ENCODE results near the gene FGF19. TPM values are rescaled to one million over a fixed set of nuclear protein-coding genes. Genes with fewer than 3 reads are reported as not detected.

The FGF19 gene
- polyA plus RNA-seq, 1 experiment = not detected

- ChIA-PET CTCF (interaction anchor here (1.0 to 4.1 kb wide), 6 partner anchors 10 to 560 kb away, joined by 3 to 26 read pairs (median 6); partner anchors contain the start of gene LTO1), POLR2A (interaction anchor here (0.5 kb wide), 1 partner anchor 821 kb away, joined by 9 read pairs; no protein-coding TSS in a partner anchor)
- no peak for TF ChIP-seq CTCF (IDR thresholded peaks at IDR 0.05; ENCODE audit: insufficient read depth, low read depth, low read length)
- Histone ChIP-seq H3K4me3 (ENCODE audit: low read depth, low read length) (no peak overlapping the region), H3K36me3 (ENCODE audit: control insufficient read depth, insufficient read depth, low read length) (peaks cover 7% of the 10 kb centered on the region), H3K27me3 (ENCODE audit: control insufficient read depth, insufficient read depth, low read length) (no peaks in the 10 kb centered on the region)
- DNase-seq (ENCODE audit: low read depth) = no peak
Measured at GRCh38 chr11:69660001-69660500, 43.8 kb downstream of the FGF19 start.

GRCh38 chr11:69659591-69659990 is 44.2 kb downstream of the FGF19 start:
- ChIA-PET CTCF (interaction anchor here (1.0 to 4.1 kb wide), 7 partner anchors 10 to 559 kb away, joined by 3 to 26 read pairs (median 9); partner anchors contain the start of gene LTO1), POLR2A (interaction anchor here (0.5 kb wide), 1 partner anchor 821 kb away, joined by 9 read pairs; no protein-coding TSS in a partner anchor)
- Histone ChIP-seq H3K27me3 (ENCODE audit: control insufficient read depth, insufficient read depth, low read length) (no peaks in the 10 kb centered on the region), H3K4me3 (ENCODE audit: low read depth, low read length) (no peak overlapping the region), H3K36me3 (ENCODE audit: control insufficient read depth, insufficient read depth, low read length) (peaks cover 7% of the 10 kb centered on the region)
- DNase-seq (ENCODE audit: low read depth) = no peak
- TF ChIP-seq CTCF (IDR thresholded peaks at IDR 0.05; ENCODE audit: insufficient read depth, low read depth, low read length) = no peak

GRCh38 chr11:69658626-69659450 is 45.0 kb downstream of the FGF19 start:
- CTCF ChIA-PET = interaction anchor here (1.1 to 4.1 kb wide), 4 partner anchors 11 to 557 kb away, joined by 3 to 26 read pairs (median 12); partner anchors contain the start of gene LTO1
- Histone ChIP-seq H3K27me3 (ENCODE audit: control insufficient read depth, insufficient read depth, low read length) (no peaks in the 10 kb centered on the region), H3K36me3 (ENCODE audit: control insufficient read depth, insufficient read depth, low read length) (peaks cover 3% of the 10 kb centered on the region; the same call in 1 of the 2 replicates), H3K4me3 (ENCODE audit: low read depth, low read length) (no peak overlapping the region)
- no peak for DNase-seq (ENCODE audit: low read depth)
- POLR2A ChIA-PET = no interaction called here
- TF ChIP-seq CTCF (IDR thresholded peaks at IDR 0.05; ENCODE audit: insufficient read depth, low read depth, low read length) = no peak

GRCh38 chr11:69657911-69658625 is 45.8 kb downstream of the FGF19 start:
- Histone ChIP-seq H3K36me3 (ENCODE audit: control insufficient read depth, insufficient read depth, low read length) (peaks cover 4% of the 10 kb centered on the region; the same call in 1 of the 2 replicates), H3K4me3 (ENCODE audit: low read depth, low read length) (no peak overlapping the region), H3K27me3 (ENCODE audit: control insufficient read depth, insufficient read depth, low read length) (no peaks in the 10 kb centered on the region)
- no peak for TF ChIP-seq CTCF (IDR thresholded peaks at IDR 0.05; ENCODE audit: insufficient read depth, low read depth, low read length)
- ChIA-PET POLR2A (no interaction called here), CTCF (interaction anchor here (1.7 to 4.1 kb wide), 4 partner anchors 12 to 556 kb away, joined by 9 to 26 read pairs (median 14); no protein-coding TSS in a partner anchor)
- DNase-seq (ENCODE audit: low read depth) = no peak
